Astrocyte (in vitro differentiated cells and primary cell): Measurements from ENCODE around the gene AMOTL1. TPM values are rescaled to one million over a fixed set of nuclear protein-coding genes. Genes with fewer than 3 reads are reported as not detected.

Experiments used
- DNase-seq: peaks from one replicate; pipeline ENCODE4 v3.0.0-alpha.2; 2010; ENCODE audit warnings: low read depth
- FAIRE-seq: peaks from 2 replicates; lab custom pipeline; 2011; peaks lifted over from hg19 to GRCh38; lab: Jason Lieb, UNC
- H2AFZ ChIP-seq: 2 replicates; pipeline ENCODE4 v1.6.0; 2012; ENCODE audit warnings: low read depth, low read length, inconsistent platforms
- H3K27ac ChIP-seq: 2 replicates; pipeline ENCODE4 v1.5.1; 2011; ENCODE audit warnings: low read depth, low read length, inconsistent platforms
- H3K27me3 ChIP-seq: 2 replicates; pipeline ENCODE4 v1.6.0; 2011; ENCODE audit warnings: low read length, inconsistent platforms; ENCODE audit not compliant: insufficient read depth
- H3K36me3 ChIP-seq: 2 replicates; pipeline ENCODE4 v1.5.1; 2011; ENCODE audit warnings: low read length, inconsistent platforms; ENCODE audit not compliant: insufficient read depth
- H3K4me1 ChIP-seq: 2 replicates; pipeline ENCODE4 v1.5.1; 2011; ENCODE audit warnings: low read length, inconsistent platforms; ENCODE audit not compliant: insufficient read depth
- H3K4me2 ChIP-seq: 2 replicates; pipeline ENCODE4 v1.6.0; 2012; ENCODE audit warnings: low read length, inconsistent platforms
- H3K4me3 ChIP-seq: 2 replicates; pipeline ENCODE4 v1.5.1; 2011; ENCODE audit warnings: low read depth, mild to moderate bottlenecking, low read length, inconsistent platforms; ENCODE audit not compliant: insufficient read depth
- H3K79me2 ChIP-seq: 2 replicates; pipeline ENCODE4 v1.6.0; 2012; ENCODE audit warnings: mild to moderate bottlenecking, low read length, inconsistent platforms; ENCODE audit not compliant: insufficient read depth
- H3K9ac ChIP-seq: 2 replicates; pipeline ENCODE4 v1.6.0; 2012; ENCODE audit warnings: mild to moderate bottlenecking, low read length, inconsistent platforms
- H3K9me3 ChIP-seq: 2 replicates; pipeline ENCODE4 v1.5.1; 2012; ENCODE audit warnings: low read depth, mild to moderate bottlenecking, low read length, inconsistent platforms; ENCODE audit not compliant: insufficient read depth
- H4K20me1 ChIP-seq: 2 replicates; pipeline ENCODE4 v1.6.0; 2012; ENCODE audit warnings: low read length, inconsistent platforms; ENCODE audit not compliant: insufficient read depth
- H3K27ac Mint-ChIP-seq: one replicate; pipeline ENCODE4 v1.8.0; 2021; ENCODE audit warnings: mild to moderate bottlenecking, mixed read lengths; ENCODE audit not compliant: unreplicated experiment
- H3K27me3 Mint-ChIP-seq: one replicate; pipeline ENCODE4 v1.8.0; 2021; ENCODE audit warnings: low read depth, mixed read lengths; ENCODE audit not compliant: unreplicated experiment
- H3K36me3 Mint-ChIP-seq: one replicate; pipeline ENCODE4 v1.8.0; 2021; ENCODE audit warnings: low read depth, mixed read lengths; ENCODE audit not compliant: unreplicated experiment
- H3K4me1 Mint-ChIP-seq: one replicate; pipeline ENCODE4 v1.8.0; 2021; ENCODE audit warnings: low read depth, mixed read lengths; ENCODE audit not compliant: unreplicated experiment
- H3K4me3 Mint-ChIP-seq: one replicate; pipeline ENCODE4 v1.8.0; 2021; ENCODE audit warnings: mild to moderate bottlenecking, moderate library complexity, mixed read lengths; ENCODE audit not compliant: unreplicated experiment
- H3K9me3 Mint-ChIP-seq: one replicate; pipeline ENCODE4 v1.8.0; 2021; ENCODE audit warnings: mild to moderate bottlenecking, mixed read lengths; ENCODE audit not compliant: unreplicated experiment
- CTCF ChIP-seq: IDR thresholded peaks from 2 replicates; pipeline ENCODE4 v1.5.1; 2011; ENCODE audit warnings: low read depth, mild to moderate bottlenecking, inconsistent platforms, low read length, moderate library complexity; ENCODE audit not compliant: insufficient read depth
- EZH2 ChIP-seq: IDR thresholded peaks from 2 replicates; pipeline ENCODE4 v1.6.1; 2012; ENCODE audit warnings: mild to moderate bottlenecking, low read length, inconsistent platforms; ENCODE audit not compliant: insufficient read depth
- total RNA-seq: library from RNA; stranded (reverse); gene quantifications from 2 replicates; pipeline ENCODE4 v1.2.1, GENCODE V29; 2021

The AMOTL1 gene
- total RNA-seq, 1 donor from 2014 or later = 47.8 TPM

GRCh38 chr11:94787801-94788200 is 19.6 kb downstream of the AMOTL1 start:
- Histone ChIP-seq H3K4me2 (no peak overlapping the region), H3K27ac (no peak overlapping the region), H3K4me3 (no peak overlapping the region), H4K20me1 (peaks cover 54% of the 10 kb centered on the region), H2AFZ (no peak overlapping the region), H3K79me2 (peaks cover 92% of the 10 kb centered on the region), H3K27me3 (no peaks in the 10 kb centered on the region), H3K9me3 (no peaks in the 10 kb centered on the region), H3K4me1 (peaks cover 48% of the 10 kb centered on the region), H3K36me3 (no peaks in the 10 kb centered on the region), H3K9ac (no peak overlapping the region)
- Mint-ChIP-seq H3K36me3 (peaks cover 4% of the 10 kb centered on the region), H3K4me3 (no peak overlapping the region), H3K4me1 (peaks cover 65% of the 10 kb centered on the region), H3K27me3 (no peaks in the 10 kb centered on the region), H3K9me3 (no peaks in the 10 kb centered on the region), H3K27ac (peak overlapping the region; percentile 58)
- DNase-seq (no peak), FAIRE-seq (no peak)
- TF ChIP-seq CTCF = no peak
- no peak for TF ChIP-seq EZH2

- no peaks in the 10 kb centered on the region for H3K27me3 ChIP-seq
- Mint-ChIP-seq H3K4me1 (peaks cover 70% of the 10 kb centered on the region), H3K27ac (no peak overlapping the region), H3K4me3 (peak overlapping the region; percentile 5), H3K27me3 (no peaks in the 10 kb centered on the region), H3K9me3 (no peaks in the 10 kb centered on the region), H3K36me3 (peaks cover 4% of the 10 kb centered on the region)
- H3K27ac ChIP-seq = no peak overlapping the region
- no peak for DNase-seq
- H3K4me2 ChIP-seq = peak overlapping the region; percentile 50
- no peak overlapping the region for H2AFZ ChIP-seq
- H3K9ac ChIP-seq = no peak overlapping the region
- H3K4me3 ChIP-seq = no peak overlapping the region
- no peaks in the 10 kb centered on the region for H3K9me3 ChIP-seq
- TF ChIP-seq EZH2 (no peak), CTCF (no peak)
- H3K4me1 ChIP-seq = peaks cover 53% of the 10 kb centered on the region
- H3K79me2 ChIP-seq = peaks cover 92% of the 10 kb centered on the region
- no peaks in the 10 kb centered on the region for H3K36me3 ChIP-seq
- FAIRE-seq = no peak
- H4K20me1 ChIP-seq = peaks cover 54% of the 10 kb centered on the region
Observed at GRCh38 chr11:94788396-94788795, 20.2 kb downstream of the AMOTL1 start.

GRCh38 chr11:94790197-94790596 is 22.0 kb downstream of the AMOTL1 start:
- Mint-ChIP-seq H3K27me3 (no peaks in the 10 kb centered on the region), H3K36me3 (peaks cover 4% of the 10 kb centered on the region), H3K4me1 (peaks cover 76% of the 10 kb centered on the region), H3K9me3 (no peaks in the 10 kb centered on the region), H3K4me3 (no peak overlapping the region), H3K27ac (no peak overlapping the region)
- TF ChIP-seq EZH2 = no peak
- TF ChIP-seq CTCF = no peak
- DNase-seq (no peak), FAIRE-seq (no peak)
- Histone ChIP-seq H3K36me3 (no peaks in the 10 kb centered on the region), H3K4me3 (no peak overlapping the region), H3K4me1 (peaks cover 62% of the 10 kb centered on the region), H3K9me3 (no peaks in the 10 kb centered on the region), H3K79me2 (peaks cover 77% of the 10 kb centered on the region), H4K20me1 (peaks cover 50% of the 10 kb centered on the region), H3K27me3 (no peaks in the 10 kb centered on the region), H3K27ac (peak overlapping the region; percentile 72), H3K9ac (peak overlapping the region; percentile 47), H2AFZ (no peak overlapping the region), H3K4me2 (peak overlapping the region; percentile 57)
